GM23338 (cell line): Measurements from ENCODE around the gene DYNC2H1. TPM values are rescaled to one million over a fixed set of nuclear protein-coding genes. Genes with fewer than 3 reads are reported as not detected.

Experiments used
- CTCF ChIP-seq, 2 experiments: fragments of 200-600 bp in 1 of 2; sonication (generic) in 1 of 2; conservative IDR thresholded peaks; 2 replicates each; pipeline versions ENCODE4 v1.5.1 to v1.6.1; 2016 to 2017; ENCODE audit warnings: antibody characterized with exemption in 2 of 2, low read depth in 2 of 2, mild to moderate bottlenecking in 2 of 2, moderate library complexity in 1 of 2
- ETS1 ChIP-seq: IDR thresholded peaks from 2 replicates; pipeline ENCODE4 v1.6.1; 2016; ENCODE audit warnings: antibody characterized with exemption
- EZH2phosphoT487 ChIP-seq: fragments of 200-600 bp; sonication (generic); IDR thresholded peaks from one replicate; pipeline ENCODE4 v1.8.1; 2018; ENCODE audit warnings: antibody characterized with exemption; ENCODE audit not compliant: unreplicated experiment
- ZNF331 ChIP-seq: fragments of 250-450 bp; sonication (Bioruptor Pico); IDR thresholded peaks from 2 replicates; pipeline ENCODE4 v1.5.0; 2020; ENCODE audit warnings: low read depth, mild to moderate bottlenecking, moderate library complexity
- ZNF462 ChIP-seq: fragments of 250-450 bp; sonication (Bioruptor Pico); IDR thresholded peaks from 2 replicates; pipeline ENCODE4 v1.5.0; 2020; ENCODE audit warnings: mild to moderate bottlenecking, moderate library complexity
- polyA plus RNA-seq: library from polyadenylated mRNA; unstranded; fragments of >200 nt; fragmentation: Nextera tagmentation; extraction: Ambion mirVana; gene quantifications from 2 replicates; pipeline ENCODE4 v1.2.1, GENCODE V29; 2016
- total RNA-seq: library from RNA; depleted of rRNA; stranded (reverse); fragments of >200 nt; shearing (Covaris generic); gene quantifications from 2 replicates; pipeline ENCODE4 v1.2.3, GENCODE V29; 2014

Gene DYNC2H1
- total and polyA plus RNA-seq, 2 experiments from 2014 or later: 19.3 to 22.5 TPM

GRCh38 chr11:103175461-103176129, 66.4 kb downstream of the DYNC2H1 start (continued):
- no peak for TF ChIP-seq ZNF462 (CRISPR knock-in tag)
- no peak for TF ChIP-seq ZNF331 (CRISPR knock-in tag)
- TF ChIP-seq EZH2phosphoT487: no peak
- TF ChIP-seq CTCF (conservative IDR thresholded peaks at IDR 0.05; ENCODE audit: low read depth in 2 of 2): no peak
- no peak for TF ChIP-seq ETS1
